DOHH2 (cell line): ENCODE results near the gene CDK16.

ENCODE experiments used
- CTCF ChIP-seq: fragments of 200-600 bp; sonication (generic); IDR thresholded peaks from one replicate; pipeline ENCODE4 v1.5.1; 2014; ENCODE audit warnings: antibody characterized with exemption, mild to moderate bottlenecking, low read depth, low read length; ENCODE audit not compliant: poor library complexity, severe bottlenecking
- EZH2phosphoT487 ChIP-seq: fragments of 200-600 bp; sonication (generic); IDR thresholded peaks from 2 replicates; pipeline ENCODE4 v1.6.1; 2017; ENCODE audit warnings: borderline replicate concordance, mild to moderate bottlenecking, antibody characterized with exemption, low read length, moderate library complexity, mixed read lengths

- TF ChIP-seq CTCF (no peak), EZH2phosphoT487 (no peak)
These were observed 16.1 kb downstream of the CDK16 start for GRCh38 chrX:47234583-47234982.
